GM18868 (cell line): Measurements from ENCODE around the gene MYL11.

Experiments
- ATAC-seq: cut with Tn5 transposase; IDR thresholded peaks from one replicate; pipeline ENCODE4 v1.9.1; 2021; ENCODE audit warnings: mild to moderate bottlenecking, moderate library complexity; ENCODE audit not compliant: unreplicated experiment

The MYL11 gene

DNA sequence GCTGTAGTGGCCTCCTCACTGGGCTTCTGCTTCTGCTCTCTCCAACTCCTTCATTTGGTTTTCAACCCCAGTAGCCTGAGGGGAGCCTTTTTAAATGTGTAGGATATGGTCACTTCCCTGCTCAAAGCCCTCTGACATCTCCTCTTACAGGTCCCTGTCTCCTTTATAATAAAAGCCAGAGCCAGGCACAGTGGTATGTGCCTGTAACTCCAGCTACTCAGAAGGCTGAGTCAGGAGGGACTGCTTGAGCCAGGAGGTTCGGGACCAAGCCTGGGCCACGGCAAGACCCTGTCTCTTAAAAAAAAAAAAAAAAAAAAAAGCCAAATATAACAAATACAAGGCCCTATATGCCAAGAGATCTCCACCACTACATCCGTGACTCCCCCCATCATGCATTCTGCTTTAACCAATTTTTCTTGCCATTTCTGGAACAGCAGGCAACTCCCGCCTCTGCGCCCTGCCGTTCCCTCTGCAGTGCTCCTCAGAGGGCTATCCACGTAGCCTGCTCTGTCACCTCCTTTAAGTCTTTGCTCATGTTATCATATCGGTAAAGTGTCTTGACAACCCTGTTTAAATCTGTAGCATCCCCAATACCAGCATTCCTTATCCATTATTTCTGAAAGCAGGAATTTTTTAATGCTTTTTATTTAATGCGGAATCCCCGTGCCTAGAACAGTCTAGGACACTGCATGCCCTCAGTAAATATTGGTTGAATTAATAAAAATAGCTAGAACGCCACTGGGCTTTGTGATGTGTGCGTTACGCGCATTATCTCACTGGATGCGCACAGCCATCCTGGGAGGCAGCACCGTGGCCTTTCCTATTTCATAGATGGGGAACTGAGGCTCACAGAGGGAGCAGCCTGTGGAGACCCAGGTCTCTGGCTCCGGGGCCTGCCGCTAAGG is 42.3 kb downstream of the MYL11 start:
- no peak for ATAC-seq

DNA sequence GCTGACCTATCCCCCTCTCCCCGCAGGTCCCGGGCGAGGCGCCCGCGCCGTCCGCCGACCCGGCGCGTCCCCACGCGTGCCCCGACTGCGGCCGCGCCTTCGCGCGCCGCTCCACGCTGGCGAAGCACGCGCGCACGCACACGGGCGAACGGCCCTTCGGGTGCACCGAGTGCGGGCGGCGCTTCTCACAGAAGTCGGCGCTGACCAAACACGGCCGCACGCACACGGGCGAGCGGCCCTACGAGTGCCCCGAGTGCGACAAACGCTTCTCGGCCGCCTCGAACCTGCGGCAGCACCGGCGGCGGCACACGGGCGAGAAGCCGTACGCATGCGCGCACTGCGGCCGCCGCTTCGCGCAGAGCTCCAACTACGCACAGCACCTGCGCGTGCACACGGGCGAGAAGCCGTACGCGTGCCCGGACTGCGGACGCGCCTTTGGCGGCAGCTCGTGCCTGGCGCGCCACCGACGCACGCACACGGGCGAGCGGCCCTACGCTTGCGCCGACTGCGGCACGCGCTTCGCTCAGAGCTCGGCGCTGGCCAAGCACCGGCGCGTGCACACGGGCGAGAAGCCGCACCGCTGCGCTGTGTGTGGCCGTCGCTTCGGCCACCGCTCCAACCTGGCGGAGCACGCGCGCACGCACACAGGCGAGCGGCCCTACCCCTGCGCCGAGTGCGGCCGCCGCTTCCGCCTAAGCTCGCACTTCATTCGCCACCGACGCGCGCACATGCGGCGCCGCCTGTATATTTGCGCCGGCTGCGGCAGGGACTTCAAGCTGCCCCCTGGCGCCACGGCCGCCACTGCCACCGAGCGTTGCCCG is 43.1 kb downstream of the MYL11 start:
- no peak for ATAC-seq

DNA sequence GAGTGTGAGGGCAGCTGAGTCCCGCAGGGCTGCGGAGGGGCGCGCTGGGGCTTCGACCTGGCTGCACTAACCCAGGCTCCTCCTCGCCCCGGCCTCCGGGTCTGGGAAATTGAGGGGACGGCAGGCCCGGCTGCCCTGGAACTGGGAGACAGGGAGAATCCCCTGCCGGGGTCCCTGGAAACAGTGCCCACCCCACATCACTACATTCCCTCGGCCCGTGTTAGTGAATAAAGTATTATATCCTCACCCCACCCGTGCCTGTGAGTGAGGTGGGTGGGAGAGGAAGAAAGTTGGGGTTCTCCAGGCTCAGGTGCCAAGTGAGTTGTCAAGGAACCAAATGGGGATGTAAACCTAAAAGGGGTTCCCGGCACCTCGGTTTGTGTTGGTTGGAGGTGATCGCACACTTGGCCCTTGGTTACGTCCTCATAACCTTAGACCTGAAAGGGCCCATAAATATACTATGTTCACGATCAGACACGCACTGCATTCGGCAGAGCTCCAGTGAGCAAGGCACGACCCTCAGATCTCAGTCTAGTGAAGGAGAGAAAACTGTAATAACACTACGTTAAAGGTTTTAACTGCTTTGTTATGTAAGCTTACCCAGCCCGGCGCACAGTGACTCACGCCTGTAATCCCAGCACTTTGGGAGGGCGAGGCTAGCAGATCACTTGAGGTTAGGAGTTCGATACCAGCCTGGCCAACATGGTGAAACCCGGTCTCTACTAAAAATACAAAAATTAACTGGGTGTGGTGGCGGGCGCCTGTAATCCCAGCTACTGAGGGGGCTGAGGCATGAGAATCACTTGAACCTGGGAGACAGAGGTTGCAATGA is 44.0 kb downstream of the MYL11 start:
- ATAC-seq: no peak

DNA sequence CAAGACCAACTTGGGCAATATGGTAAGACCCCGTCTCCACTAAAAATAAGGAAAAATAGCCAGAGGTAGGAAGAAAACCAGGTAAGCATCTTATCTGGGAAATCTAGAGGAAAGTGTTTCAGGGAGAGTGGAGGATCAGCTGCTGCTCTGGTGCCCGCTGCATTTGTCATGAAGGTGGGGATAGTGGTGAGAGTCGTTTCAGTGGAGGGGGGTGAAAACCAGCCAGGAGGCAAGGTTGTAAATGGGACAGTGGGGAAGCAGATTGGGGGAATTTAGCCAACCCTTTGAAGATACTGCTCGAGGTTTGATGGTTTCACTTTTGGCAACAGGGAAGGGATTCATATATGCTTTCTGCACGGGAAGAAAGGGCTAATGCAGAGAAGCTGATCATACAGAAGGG is 46.4 kb downstream of the MYL11 start:
- no peak for ATAC-seq
